ENCODE data around the gene MRPS26.
A peak's percentile ranks its signal among the peaks of the same experiment; 100 is the strongest.

The MRPS26 gene

GRCh38 chr20:3077618-3078134 is 31.8 kb downstream of the MRPS26 start:
- DNase-seq: no peak

DNA sequence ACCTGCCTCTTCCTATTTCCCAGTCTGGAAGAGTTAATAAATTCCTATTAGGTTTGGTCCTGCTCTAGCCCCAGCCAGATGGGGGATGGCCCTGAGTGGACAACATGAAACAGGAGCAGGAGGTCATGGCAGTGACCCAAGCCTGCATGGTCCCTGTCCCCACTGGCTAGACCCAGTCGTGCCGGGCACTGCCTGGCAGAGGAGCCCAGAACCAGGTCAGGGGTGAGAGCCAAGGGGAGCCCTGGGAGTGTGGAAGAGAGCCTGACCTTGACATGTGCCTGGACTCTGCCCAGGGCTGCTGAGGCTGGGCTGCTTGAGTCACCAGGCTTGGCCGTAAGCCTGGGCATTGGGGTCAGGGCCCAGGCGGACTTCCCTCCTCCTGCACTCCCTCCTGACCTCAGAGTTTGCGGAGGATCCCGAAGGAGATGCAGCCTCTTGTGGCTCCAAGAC is 35.1 kb downstream of the MRPS26 start:
- DNase-seq: no peak

- no peak for DNase-seq
These were observed 35.8 kb downstream of the MRPS26 start for GRCh38 chr20:3081641-3082040.

DNA sequence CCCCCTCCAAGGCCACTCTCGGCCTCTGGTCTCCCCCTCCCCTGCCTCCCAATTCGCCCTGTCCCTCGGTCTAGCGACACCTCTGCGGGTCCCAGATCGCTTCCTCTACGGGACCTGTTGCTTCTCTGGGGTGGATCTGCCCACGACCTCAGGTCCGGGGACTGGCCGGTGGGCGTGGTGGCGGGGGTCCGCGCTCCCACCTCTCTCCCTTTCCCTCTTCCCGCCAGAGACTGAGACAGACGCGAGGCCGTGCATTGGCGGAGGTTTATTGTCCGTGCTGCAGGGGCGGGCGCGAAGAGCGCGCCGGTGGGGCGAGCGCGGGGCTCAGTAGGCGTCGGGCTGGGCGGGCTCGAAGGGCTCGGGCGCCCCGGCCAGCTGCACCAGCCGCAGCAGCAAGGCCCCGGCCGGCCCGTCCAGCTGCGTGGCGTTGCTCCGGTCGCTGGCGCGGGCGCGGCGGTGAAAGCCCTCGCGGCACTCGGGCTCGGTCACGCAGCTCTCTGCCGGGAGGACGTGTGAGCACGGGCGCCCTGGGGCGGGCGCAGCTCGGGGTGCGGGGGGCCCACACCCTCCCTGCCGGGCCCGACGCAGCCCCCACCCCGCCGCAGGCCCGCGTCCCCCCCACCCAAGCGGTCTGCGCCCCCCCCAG is 36.6 kb downstream of the MRPS26 start:
- DNase-seq: no peak

DNA sequence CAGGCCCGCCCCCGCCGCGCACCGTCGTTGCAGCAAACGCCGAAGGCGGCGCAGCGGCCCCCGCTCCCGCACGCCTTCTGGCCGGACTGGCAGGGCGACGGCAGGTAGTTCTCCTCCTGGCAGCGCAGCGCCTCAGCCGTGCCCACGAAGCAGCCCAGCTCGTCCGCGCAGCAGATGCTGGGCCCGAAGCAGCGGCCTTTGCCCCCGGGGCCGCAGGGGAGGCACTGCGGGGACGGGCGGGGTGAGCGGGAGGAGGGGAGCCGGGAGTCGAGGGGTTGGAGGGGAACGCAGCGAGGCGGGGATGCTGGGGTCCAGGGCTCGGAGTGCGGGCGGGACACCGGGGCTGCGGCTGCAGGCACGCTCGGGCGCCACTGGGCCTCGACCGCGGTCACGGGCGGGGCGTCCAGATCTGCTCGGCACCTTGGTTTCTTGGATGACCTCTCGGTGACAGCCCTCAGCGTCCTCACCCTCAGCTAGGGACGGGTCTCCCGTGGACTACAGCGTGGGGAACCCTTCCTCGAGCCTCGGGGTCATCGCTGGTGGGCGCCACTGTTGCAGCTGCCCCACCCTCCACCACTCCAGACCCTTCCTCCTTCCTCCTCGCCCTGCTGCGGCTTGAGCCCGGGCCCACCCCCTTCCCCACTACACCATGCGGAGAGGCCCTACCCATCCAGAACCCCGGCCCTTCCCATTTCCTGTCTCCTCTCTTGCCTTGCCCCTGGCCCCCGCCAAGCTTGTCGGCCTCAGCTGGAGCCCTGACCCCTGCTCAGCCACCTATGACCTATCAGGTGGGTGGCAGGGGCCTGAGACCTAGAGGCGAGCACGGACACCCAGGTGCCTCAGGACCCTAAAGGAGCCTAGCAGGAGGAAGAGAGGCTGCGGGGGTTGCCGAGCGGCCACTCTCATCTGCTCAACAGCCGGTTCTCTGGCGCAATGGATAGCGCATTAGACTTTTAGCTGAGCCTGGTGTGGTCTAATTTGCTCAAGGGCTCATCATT is 37.4 kb downstream of the MRPS26 start:
- DNase-seq: no peak

GRCh38 chr20:3084283-3084985 is 38.6 kb downstream of the MRPS26 start, which contains the start of gene AVP:
TSS of gene AVP (minus strand) at chr20:3084724. CDS start at chr20:3084674, 50 bp downstream.
- no peak for DNase-seq

GRCh38 chr20:3084986-3085360 is 39.1 kb downstream of the MRPS26 start:
- DNase-seq: no peak

- no peak for DNase-seq
These were observed 39.8 kb downstream of the MRPS26 start for GRCh38 chr20:3085571-3086072.

DNA sequence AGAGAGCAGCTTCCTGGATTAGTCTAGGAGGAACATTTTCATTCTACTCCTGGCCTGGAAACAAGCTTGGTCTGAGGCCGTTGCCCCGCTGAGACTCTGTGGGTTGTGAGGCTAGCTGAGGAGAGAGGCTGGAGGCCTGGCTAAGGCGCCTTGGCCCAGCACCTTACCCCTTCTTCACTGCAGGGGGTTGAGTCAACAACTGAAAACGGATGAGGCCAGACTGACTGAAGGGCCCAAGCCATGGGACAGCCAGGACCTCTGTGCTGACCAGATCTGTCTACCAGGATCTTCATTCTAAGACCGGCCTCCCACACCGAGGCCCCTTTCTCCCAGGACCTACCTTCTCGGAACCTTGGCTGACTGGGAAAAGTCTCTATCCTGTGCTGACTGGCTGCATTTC is 42.2 kb downstream of the MRPS26 start:
- no peak for DNase-seq

GRCh38 chr20:3090565-3090964 is 44.7 kb downstream of the MRPS26 start:
- DNase-seq: no peak

DNA sequence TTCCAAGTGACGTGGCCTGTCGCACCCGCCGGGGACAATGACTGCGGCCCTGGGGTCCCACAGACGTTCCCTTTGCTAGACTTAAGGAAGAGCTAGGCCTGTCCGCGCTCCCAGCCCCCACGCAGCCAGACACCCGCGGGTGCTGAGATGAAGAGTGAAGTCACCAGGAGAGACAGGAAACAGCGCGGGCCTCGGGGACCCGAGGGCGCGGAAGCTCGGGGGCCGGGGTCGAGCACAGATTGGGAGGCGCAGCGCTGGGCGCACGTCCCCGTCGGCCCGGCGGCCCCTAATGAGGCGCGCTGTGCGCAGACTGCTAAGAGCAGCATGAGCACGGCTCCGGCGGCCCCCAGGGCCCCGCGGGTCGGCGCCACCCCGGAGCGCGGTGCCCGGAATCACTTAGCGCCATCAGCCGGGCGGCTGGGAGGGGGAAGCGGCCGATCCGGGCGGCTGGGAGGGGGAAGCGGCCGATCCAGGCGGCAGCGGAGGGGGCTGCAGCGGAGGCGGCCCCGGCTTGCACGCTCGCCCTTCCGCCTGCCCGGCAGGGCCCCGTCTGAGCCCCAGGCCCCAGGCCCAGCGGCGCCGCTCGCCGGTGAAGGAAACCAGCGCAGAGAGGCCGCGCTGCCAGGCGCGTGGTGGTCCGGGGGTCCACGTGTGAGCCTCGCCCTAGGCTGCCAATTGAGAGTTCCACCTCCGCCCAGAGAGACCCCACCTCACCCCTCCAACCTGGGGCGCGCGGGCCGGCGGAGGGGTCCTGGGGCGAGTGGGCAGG is 46.9 kb downstream of the MRPS26 start:
- DNase-seq: peak; percentile 33

DNA sequence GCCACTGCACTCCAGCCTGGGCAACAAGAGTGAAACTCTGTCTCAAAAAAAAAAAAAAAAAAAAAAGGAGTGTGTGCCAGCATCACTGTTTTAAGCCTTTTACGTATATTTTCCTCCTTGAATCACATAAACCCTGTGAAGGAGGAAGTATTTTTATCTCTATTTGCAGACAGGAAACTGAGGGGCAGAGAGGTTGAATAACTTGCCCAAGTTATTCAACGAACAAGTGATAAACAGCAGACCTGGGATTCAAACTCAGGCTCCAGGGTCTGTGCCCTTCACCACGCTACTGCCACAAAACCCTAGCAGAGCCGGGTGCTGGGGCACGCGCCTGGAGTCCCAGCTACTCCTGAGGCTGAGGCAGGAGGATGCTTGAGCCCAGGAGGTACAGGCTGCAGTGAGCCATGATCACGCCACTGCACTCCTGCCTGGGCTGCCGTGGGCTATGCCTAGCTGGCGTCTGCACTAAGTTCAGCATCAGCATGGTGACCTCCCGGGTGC is 48.1 kb downstream of the MRPS26 start:
- no peak for DNase-seq

- no peak for DNase-seq
These were observed 49.2 kb downstream of the MRPS26 start for GRCh38 chr20:3094848-3095629.
